NCI-H2029 treated with DMSO at 0.1 percent for 48 hours (cell line): Measurements from ENCODE around the gene IFNAR1.

ENCODE experiments used
- DNase-seq: peaks from one replicate; lab custom pipeline; 2025; lab: John Stamatoyannopoulos, UW

Gene IFNAR1

DNA sequence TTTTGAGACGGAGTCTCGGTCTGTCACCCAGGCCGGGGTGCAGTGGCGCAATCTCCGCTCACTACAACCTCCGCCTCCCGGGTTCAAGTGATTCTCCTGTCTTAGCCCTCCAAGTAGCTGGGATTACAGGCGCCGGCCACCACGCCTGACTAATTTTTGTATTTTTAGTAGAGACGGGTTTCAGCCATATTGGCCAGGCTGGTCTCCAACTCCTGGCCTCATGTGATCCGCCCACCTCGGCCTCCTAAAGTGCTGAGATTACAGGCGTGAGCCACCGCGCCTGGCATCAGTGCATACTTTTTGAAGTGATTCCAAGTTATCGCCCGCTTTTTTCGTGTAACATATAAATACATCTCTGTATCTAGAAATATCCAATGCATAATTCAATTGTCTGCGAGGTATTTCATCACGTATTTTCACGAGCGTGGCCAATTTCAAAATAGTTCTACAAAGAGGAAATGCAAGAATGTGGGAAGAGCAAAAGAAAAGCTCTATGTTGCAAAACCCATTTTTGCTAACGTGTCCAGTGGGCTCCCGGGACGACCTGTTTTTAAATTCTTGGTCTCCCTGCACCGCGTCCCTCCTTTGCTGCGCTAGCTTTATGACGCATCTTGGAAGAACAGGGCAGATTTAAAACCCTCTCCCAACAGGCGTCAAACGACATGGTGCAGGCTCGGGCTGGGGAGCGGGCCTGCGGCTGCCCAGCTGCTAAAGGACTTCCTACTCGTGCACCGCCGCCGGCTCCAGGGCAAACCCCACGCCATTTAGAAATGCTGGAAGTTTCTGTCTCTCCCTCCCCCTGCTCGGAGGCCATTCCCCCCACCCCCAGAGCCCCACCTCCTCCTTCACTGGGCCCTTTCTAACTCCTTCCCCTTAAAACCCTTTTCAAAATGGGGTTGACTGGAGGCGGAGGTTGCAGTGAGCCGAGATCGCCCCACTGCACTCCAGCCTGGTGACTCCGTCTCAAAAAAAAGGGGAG is 77.5 kb downstream of the IFNAR1 start:
- DNase-seq, result no peak

DNA sequence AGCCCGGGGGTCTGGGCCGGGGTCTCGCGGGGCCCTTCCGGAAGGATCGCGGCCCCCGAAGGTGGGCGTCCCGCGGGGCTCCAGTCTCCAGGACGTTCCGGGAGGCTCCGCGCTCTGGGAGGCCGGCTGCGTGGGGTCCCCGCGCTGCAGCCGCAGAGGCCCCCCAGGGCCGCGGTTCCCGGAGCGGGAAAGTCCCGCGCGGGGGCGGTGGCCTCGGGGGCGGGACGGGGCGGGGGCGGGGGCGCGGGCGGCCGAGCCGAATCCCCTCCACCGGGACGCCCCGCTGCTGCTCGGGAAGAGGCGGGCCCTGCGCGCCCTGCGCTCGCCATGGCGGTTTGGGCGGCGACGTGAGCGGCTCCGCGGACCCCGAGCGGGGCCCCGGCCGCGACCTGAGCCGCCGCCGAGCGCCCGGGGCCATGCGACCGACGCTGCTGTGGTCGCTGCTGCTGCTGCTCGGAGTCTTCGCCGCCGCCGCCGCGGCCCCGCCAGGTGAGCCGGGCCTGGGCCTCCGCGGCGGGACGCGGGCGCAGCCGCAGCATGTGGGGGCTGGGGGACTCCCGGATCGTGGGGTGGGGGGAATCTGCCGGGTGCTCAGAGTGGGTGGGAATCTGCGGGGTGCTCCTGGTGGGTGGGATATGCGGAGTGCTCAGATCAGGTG is 78.5 kb downstream of the IFNAR1 start, which contains the start of gene IFNGR2:
IFNGR2 (plus strand) TSS at position 286 of the 658 bp plus-strand sequence; CDS start at position 417, 131 bp downstream.
- no peak for DNase-seq

DNA sequence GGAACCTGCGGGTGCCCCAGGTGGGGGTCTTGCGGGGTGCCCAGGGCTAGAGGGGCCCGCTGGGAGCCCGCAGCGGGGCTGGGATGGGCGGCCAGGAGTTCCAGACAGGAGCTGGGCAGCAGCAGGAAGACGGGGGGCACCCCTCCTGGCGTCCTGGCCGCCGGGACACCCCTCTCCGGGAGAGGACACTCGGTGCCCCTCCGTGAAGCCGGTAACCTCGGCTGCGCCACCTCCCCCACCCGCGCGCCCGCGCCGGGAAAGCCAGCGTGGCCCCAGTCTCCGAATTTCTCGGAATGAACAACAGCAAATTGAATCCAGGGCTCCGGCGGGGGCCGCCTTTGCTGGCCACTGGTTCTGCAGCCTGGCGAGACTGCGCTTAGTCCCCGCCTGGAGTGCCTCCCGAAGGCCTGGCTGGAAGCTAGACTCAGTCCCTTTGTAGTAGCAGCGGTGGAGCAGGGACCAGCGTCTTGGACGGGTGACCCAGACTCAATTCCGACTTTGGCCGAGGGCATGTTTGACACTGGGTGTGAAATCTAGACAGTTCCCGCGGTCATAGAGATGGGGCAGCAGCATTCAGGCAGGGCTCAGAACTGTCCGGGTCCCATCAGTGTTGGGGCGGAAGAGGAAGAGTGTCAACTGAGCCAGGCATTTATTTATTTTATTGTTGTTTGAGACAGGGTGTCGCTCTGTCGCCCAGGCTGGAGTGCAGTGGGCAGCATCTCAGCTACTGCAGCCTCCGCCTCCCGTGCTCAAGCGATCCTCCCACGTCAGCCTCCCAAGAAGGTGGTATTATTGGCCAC is 79.2 kb downstream of the IFNAR1 start:
- DNase-seq, result peak; percentile 79

DNA sequence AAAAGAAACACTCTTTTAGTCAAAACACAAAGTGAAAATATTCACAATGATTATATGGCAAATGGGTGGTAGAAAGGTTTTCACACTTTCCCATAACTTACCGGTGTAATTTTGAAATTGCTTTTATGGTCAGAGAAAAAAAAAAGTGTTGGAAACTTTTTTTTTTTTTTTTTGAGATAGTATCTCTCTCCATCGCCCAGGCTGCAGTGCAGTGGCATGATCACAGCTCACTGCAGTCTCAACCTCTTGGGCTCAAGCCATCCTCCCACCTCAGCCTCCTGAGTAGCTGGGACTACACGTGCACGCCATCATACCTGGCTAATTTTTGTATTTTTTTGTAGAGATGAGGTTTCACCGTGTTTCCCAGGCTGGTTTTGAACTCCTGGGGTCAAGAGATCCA is 81.7 kb downstream of the IFNAR1 start:
- DNase-seq, result no peak
